HG03280 (cell line): Measurements from ENCODE around the gene RBM48.
"Not testable (repeated sequence)": the region's sequence is repeated elsewhere in the genome, so short reads cannot be mapped to it uniquely, and the experiment has no call there.

ENCODE experiments used
- ATAC-seq: cut with Tn5 transposase; IDR thresholded peaks from one replicate; pipeline ENCODE4 v1.9.1; 2021; ENCODE audit warnings: mild to moderate bottlenecking, moderate library complexity; ENCODE audit not compliant: unreplicated experiment

Gene RBM48

DNA sequence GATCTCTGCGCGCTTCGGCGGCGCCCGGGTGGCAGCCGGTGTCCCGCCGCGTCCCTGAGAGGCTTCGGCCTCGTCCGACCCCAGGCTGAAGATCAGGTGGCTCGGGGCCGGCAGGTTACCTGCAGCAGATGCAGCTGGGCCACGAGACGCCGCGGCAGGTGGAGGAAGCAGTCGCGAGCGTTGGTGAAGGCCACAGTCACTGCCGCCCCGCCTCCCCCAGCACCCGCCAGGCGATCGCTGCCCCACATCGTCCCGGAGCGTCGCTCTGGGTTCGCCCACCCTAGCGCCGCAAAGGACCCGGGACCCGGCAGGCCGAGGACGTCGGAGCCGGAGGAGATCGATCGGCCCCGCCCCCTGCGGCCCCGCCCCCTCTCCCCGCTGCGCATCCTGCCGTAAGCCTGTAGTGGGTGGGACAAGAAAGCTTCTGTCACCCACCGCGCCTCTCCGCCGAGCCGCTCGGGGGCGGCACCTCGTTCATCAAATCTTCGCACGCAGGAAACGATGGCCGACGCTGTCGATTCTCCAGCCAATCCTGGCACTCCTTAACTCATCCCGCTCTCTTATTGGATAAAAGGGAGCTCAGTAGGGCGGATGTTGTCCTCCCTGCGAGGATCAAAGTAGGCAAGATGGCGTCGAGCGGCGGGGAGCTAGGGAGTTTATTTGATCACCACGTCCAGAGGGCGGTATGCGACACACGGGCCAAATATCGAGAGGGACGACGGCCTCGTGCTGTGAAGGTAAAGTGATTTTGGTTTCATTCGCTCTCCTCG, at the start of gene RBM48, which contains the start of gene PEX1:
TSS of gene RBM48 (plus strand) at position 608 of the 770 bp plus-strand sequence. CDS start at position 627, 19 bp downstream.
TSS of gene PEX1 (minus strand) at position 333 of the 770 bp plus-strand sequence. CDS start at position 248, 85 bp downstream.
- peak; percentile 94 for ATAC-seq

DNA sequence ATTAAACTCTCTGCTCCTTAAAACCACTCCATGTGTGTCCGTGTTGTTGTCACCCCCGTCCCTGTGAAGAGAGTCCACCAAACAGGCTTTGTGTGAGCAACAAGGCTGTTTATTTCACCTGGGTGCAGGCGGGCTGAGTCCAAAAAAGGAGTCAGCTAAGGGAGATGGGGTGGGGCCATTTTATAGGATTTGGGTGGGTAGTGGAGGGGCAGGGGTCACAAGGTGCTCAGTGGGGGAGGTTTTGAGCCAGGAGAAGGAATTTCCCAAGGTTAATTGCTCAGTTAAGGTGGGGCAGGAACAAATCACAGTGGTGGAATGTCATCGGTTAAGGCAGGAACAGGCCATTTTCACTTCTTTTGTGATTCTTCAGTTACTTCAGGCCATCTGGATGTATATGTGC, 49.4 kb upstream of the RBM48 start:
- not testable (repeated sequence) for ATAC-seq

DNA sequence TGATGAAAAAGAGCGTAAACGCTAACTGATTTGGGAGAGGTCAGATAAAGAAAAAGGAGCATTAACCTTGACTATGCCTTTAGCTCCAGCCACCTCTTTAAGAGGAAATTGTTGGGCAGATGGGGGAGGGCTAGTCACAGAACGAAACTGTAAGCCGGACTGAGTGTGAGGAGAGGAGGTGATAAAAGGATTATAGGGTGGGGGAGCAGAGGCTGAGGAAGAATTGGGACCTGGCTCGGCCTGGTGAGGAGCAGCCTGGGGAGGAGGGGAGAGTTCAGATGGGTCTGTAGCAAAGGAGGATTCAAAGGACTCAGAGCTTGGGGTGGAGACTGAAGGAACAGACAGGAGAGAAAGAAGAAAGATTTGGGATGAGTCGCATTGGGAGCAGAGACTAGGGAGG, 45.0 kb upstream of the RBM48 start:
- ATAC-seq = not testable (repeated sequence)

DNA sequence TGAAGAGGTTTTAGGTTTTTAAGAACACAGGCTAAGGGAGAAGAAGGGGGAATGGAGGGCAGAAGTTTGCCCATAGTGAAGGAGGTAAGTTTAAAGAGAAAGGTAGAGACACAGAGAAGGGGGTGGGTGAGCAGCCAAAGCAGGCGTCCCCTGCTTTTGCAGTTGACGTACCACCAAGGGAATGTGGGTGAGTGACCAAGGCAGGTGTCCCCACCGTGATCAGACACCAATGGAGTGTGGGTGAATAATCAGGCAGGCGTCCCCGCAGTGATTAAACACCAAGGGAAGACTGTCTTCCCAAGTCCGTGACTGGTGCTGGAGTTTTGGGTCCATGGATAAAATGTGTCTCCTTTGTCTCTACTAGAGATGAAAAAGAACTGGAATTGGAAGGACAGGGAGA, 44.4 kb upstream of the RBM48 start:
- not testable (repeated sequence) for ATAC-seq

DNA sequence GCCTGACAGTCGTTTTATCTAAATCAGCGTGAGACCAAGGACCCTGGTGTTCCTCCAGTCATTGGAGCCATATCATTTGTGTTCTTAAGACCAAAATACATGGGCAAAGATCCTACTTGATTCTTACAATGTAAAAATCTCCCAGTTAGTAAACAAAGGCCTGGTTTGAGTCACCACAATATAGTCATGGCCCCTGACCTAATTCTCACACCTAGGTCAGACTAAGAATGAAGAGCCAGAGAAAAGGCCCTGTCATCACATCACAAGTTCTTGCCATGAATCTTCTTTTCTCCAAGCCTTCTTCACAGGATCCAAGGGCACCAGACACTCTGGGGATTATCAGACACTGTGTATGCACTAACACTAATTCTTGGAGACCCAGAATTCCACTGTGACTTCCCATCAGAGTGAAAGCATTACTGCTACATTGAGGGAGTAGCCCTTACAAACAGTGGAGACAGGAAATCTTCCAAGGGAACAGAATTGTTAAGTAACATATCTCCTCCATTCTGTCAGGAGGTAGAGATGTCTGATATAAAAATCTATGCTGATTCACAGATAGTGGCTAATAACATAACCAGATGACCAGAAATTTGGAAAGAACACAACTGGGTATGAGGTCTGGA, 43.2 kb upstream of the RBM48 start:
- no peak for ATAC-seq

DNA sequence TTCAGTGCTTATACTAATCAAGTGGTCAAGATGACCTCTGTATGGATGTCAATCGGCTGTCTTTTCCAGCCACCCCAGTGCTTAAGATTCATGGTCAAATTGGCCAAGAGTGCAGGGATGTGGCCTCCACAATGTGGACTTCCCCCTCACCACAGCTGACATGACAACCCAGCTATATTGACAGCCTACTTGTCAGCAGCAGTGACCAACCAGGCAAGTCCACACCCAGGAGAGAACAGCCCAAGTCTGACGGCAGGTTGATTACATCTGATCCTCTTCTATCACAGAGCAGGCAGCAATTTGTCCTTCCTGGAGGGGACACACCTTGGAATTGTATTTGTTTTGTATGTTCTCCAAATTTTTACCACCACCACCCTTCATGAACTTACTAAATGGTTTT, 42.6 kb upstream of the RBM48 start:
- ATAC-seq = no peak

DNA sequence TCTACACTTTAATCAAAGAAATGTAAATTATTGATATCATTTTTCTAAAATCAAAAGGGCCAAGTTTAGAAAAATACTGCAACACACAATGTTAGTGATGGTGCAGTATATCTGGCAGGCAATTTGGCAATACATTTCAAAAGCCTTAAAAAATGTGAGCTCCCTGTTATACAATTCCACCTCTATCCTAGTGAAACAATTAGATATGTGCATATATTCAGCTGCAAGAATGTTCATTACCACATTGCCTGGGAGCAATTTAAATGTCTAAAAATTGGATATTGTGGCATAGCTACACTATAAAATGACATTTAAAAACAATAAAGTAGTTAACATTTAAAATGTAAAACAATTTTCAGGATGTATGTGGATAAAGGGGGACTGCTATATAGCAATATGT, 40.8 kb upstream of the RBM48 start:
- ATAC-seq = no peak

DNA sequence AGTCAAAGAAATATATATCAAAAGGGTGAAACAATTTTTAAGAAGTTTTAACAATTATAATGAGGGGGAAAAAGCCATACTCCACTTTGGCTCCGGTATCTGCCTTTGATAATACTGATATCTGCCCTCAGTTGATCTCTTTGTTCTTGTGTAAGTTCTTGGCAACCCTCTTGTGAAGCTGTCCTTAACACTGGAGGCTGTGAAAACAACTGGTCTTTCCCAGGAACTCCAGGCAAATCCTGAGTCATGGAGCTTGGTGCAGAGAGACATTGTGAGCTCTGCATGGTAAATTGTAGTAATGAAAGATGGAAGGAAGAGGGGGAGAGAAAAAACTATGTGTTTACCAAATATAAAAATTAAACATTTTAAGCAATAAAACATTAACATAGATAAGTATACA, 39.0 kb upstream of the RBM48 start:
- ATAC-seq = no peak

DNA sequence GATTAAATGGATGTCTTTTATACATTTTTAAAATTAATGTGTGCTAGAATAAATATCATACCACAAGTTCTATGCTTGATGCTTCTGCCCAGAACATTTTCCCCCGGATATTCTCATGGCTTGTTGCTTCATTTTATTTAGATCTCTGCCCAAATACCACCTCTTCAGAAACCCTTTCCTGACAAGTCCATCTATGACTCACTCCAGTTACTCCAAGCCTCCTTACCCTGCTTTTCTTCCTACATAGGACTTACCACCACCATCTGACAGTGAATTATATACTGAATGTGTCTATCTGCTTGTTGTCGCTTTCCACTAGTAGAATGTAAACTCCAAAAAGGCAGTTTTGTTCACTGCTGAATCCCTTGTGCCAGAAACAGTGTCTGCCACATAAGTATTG, 31.7 kb upstream of the RBM48 start:
- ATAC-seq = no peak

DNA sequence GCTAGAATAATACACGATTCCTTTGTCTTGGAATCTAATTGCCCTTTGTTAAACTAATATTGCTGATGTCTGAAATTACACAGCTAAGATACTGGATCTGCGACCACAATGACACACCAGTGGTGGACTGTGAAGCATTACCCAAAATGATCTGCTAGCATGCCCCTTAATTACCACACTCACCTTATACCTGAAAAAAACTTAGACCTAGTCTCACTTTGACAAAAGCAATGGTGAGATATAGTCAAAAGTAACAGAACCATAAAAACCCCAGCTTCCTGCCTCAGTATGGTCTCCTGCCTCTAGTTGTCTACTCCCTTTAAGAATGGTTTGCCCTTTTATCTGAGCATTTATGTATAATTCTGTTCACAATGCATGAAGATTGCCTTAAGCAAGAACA, 30.0 kb upstream of the RBM48 start:
- no peak for ATAC-seq

DNA sequence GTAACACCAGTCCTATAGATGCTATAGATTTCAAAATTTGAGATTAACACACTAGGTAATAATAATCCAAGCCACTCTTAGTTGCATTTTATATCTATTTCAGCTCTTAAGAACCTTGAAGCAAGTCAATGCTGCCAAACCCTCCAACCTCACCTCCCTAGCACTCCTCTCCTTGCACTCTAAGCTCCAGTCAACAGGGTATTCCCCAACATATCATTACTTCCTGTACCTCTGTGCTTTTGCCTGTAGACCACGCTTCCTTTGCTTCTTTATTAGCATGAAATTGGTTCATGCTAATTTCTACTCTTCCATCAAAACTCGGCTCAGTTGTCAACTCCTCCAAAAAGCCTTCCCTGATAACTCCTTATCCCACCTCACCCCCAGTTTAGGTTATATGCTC, 24.8 kb upstream of the RBM48 start:
- no peak for ATAC-seq

DNA sequence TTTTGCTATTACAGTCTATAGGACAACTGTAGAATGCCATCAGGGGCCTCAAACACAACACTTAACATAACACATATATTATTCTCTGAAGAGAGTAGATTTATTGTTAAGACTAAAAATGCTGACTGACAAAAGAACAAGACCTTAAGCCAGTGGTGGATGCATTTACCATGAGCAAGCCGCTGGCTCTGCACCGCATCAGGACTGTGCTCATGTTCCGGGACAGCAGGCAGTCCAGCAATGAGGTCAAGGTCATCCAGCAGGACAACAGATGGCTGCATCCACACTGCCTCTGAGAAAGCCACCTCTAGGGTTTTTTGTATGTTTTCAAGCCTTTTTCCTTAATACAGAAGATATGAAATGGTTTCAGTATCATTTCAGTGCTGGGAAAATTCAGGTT, 24.0 kb upstream of the RBM48 start:
- ATAC-seq = no peak

DNA sequence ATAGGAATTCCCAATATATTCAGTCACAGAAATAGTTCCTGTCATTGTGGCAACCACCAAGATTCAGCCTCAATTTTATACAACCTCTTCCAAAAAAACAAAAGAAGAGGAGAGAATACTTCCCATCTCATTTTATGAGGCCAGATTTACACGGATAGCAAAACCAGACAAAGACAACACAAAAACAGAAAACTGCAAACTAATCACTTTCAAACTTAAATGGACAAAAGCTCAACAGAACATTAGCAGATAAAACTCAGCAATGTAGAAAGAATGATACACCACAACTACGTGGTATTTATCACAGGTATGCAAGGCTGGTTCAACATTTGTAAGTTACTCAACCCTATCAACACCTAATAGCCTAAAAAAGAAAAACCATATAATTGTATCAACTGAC, 22.2 kb upstream of the RBM48 start:
- no peak for ATAC-seq

DNA sequence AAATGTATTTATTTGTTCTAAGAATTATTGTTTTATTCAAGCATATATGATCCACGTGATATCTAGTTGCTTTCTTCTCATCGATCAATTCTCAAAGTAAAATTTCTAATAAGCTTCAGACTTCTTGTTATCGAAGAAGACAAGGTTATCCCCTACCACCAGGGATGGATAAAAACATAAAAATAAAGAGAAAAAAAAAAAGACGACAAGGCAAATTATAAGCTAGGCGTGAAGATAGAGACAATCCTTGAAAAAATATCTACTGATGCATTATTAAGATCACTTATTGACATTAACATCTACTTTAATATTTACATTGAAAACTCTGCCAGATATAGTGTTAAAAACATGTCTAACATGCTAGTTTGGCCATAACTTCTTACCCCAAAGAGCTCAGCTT, 19.6 kb upstream of the RBM48 start:
- no peak for ATAC-seq

DNA sequence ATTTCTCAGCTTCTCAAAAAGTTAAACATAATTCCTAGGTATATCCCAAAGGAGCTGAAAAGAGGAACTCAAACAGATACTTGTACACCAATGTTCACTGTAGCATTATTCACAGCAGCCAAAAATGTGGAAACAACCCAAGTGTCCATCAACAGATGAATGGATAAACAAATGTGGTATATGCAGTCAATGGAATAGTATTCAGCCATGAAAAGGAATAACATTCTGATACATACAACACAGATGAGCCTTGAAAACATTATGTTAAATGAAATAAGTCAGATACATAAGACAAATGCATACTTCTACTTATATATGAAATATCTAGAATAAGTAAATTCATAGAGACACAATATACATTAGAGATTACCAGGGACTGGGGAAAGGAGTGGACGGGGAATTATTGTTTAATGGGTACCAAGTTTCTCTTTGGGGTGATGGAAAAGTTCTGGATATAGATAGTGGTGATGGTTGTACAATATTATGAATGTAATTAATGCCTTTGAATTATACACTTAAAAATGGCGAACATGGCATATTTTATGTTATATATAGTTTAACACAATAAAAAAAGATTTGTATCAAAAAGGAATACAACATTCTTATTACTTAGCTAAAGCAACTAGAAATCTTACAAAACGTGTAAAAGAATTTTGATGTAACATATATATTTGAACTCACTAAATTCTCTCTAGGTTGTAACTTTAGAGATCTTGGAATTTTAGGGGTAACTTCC, 15.3 kb upstream of the RBM48 start:
- no peak for ATAC-seq

DNA sequence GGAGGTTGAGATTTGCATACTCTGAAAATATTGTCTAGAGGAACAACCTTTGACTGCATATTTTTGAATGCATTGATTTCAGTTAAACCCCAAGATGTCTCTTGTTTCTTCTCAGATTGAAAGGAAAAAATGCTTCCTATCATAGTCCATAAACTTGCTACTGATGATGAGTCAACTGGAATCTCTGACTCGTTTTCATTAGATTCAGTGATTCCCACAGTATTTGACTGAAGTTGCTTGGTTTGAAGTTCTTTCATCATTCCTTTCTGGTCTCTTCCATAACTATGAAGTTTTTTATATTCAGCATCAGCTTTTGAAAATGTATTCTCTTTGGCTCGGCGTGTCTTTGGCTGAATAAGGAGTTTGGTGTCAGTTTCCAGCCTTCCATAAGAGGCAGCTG, 11.0 kb upstream of the RBM48 start:
- no peak for ATAC-seq

DNA sequence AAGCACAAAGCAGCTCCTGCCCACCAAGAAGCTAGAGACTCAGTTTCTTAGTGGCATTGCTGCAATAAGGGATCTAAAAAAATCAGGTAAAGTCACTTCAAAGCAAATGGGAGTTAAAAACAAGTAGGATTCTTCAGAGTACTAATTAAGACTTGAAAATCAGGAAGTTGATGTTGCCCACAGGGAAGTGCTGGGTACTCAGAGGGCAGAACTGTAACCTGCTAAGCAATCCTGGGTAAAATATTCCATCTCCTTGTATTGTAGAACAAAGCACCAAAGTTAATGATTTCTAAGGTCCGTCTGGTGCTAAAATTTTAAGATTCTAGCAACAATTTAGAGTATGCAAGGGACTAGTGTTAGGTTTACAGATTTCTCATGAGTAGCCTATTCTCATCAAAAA, 8.6 kb upstream of the RBM48 start:
- no peak for ATAC-seq

DNA sequence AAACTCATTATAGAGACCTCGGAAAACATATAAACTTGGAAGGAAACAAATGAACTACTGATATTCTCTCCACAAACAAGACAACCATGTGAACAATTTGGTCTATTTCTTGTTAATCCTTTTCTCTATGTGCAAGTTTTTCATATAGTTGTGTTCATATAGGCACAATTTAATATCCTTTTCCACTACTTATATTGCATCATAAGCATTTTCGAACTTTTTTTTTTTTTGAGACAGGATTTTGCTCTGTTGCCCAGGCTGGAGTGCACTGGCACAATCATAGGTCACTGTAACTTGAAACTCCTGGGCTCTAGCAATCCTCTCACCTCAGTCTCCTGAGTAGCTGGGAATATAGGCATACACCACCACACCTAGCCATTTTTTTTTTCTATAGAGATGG, 5.5 kb upstream of the RBM48 start:
- ATAC-seq = no peak

DNA sequence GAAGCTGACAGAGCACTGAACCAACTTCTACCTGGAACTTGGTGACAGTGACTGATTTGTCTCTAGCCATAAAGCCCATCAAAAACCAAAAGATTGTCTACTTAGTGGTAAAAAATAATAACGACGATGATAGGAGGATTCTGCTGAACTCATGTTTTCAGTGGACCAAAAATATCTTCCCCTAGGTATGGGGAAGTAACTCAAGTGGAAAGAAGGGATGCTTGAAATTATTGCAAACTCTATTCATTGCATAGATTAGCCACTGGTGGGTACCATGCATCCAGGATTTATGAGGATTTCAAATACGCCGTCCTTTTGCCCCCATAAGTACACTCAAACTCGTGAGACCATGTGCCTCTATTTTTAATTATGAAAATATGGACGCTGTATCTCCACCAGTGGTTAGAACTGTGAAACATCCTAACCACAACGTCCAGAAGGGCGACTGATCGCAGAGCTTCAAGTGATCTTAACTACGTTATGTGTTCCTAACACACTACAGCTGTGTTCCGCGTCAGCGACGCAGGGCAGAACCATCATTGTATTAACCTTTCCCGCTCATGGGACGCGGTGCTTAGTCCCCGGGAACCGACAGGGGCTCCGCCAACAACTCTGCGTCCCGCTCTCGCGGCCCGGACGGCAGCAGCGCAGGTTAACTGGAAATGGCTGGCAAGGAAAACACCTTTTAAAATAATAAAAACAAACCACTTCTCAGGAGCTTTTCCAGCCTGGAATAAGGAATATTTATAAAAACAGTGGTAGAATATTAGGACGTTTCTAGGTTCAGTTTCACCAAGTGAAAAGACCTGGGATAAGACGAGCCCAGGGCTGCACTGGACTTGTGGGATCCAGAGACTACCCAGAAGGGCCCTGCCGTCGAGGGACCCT, 1.1 kb upstream of the RBM48 start:
- peak; percentile 20 for ATAC-seq

DNA sequence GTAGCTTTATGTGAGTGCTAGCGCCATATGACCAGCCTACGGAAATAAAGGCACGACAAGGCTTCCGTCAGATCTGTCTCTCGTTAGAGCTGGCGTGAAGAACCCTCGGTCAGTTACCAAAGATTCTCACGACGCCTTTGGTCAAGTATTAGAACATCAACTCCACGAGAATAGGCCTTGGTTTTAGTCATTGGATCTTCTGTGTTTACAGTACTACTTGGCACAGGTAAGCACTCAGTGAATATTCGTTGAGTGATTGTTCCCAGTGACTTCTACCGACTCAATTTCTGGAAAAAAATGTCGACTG, 316 bp downstream of the RBM48 start:
- ATAC-seq = no peak

DNA sequence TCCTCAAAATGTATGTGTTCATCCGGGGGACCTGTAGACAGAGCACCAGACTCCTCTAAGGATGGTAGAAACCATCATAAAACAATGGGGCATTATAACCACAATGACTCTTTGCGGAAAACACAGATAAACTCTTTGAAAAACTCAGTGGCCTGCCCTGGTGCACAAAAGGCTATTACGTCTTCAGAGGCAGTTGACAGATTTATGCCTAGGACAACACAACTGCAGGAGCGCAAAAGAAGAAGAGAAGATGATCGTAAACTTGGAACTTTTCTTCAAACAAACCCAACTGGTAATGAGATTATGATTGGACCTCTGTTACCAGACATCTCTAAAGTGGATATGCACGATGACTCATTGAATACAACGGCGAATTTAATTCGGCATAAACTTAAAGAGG, 6.0 kb downstream of the RBM48 start:
- ATAC-seq = no peak
